Hematopoietic multipotent progenitor cell treated with erythropoietin and hydrocortisone succinate and interleukin-3 and kit ligand, for 17 days (in vitro differentiated cells): ENCODE measurements around the gene WIPI1.
"Not testable (repeated sequence)": the region's sequence is repeated elsewhere in the genome, so short reads cannot be mapped to it uniquely, and the experiment has no call there.

Experiments
- DNase-seq: peaks from one replicate; pipeline ENCODE4 v3.0.0-alpha.2; 2015; ENCODE audit warnings: low spot score

Gene WIPI1

GRCh38 chr17:68414901-68415300 lies 42.4 kb downstream of the WIPI1 start:
- DNase-seq = not testable (repeated sequence)

- not testable (repeated sequence) for DNase-seq
Observed at GRCh38 chr17:68413597-68414560, 43.4 kb downstream of the WIPI1 start.

- DNase-seq = not testable (repeated sequence)
Observed at GRCh38 chr17:68407656-68408055, 49.6 kb downstream of the WIPI1 start.

GRCh38 chr17:68403837-68404236 lies 53.5 kb downstream of the WIPI1 start:
- DNase-seq = not testable (repeated sequence)

- DNase-seq = no peak
Observed at GRCh38 chr17:68403122-68403521, 54.2 kb downstream of the WIPI1 start.

- DNase-seq = no peak
Observed at GRCh38 chr17:68401288-68401687, 56.0 kb downstream of the WIPI1 start.

- DNase-seq = no peak
Observed at GRCh38 chr17:68400404-68400735, 56.9 kb downstream of the WIPI1 start.

- no peak for DNase-seq
Observed at GRCh38 chr17:68399638-68400403, 57.5 kb downstream of the WIPI1 start.

GRCh38 chr17:68398691-68399637 lies 58.3 kb downstream of the WIPI1 start:
- no peak for DNase-seq

- no peak for DNase-seq
Observed at GRCh38 chr17:68397108-68397536, 60.2 kb downstream of the WIPI1 start.

GRCh38 chr17:68396226-68397107 lies 60.8 kb downstream of the WIPI1 start:
- no peak for DNase-seq

- DNase-seq = no peak
Observed at GRCh38 chr17:68394608-68395331, 62.5 kb downstream of the WIPI1 start.

- DNase-seq = no peak
Observed at GRCh38 chr17:68391561-68392268, 65.6 kb downstream of the WIPI1 start.

GRCh38 chr17:68390888-68391545 lies 66.3 kb downstream of the WIPI1 start:
- no peak for DNase-seq

- no peak for DNase-seq
Observed at GRCh38 chr17:68389041-68389440, 68.3 kb downstream of the WIPI1 start.

- no peak for DNase-seq
Observed at GRCh38 chr17:68387435-68388218, 69.7 kb downstream of the WIPI1 start.

- no peak for DNase-seq
Observed at GRCh38 chr17:68385490-68386215, 71.6 kb downstream of the WIPI1 start.
